HG02588 (cell line): ENCODE results near the gene NKAP.
"Not testable (repeated sequence)": the region's sequence is repeated elsewhere in the genome, so short reads cannot be mapped to it uniquely, and the experiment has no call there.

Source experiments
- ATAC-seq: cut with Tn5 transposase; IDR thresholded peaks from one replicate; pipeline ENCODE4 v1.9.1; 2021; ENCODE audit warnings: mild to moderate bottlenecking, moderate library complexity; ENCODE audit not compliant: unreplicated experiment

NKAP gene

DNA sequence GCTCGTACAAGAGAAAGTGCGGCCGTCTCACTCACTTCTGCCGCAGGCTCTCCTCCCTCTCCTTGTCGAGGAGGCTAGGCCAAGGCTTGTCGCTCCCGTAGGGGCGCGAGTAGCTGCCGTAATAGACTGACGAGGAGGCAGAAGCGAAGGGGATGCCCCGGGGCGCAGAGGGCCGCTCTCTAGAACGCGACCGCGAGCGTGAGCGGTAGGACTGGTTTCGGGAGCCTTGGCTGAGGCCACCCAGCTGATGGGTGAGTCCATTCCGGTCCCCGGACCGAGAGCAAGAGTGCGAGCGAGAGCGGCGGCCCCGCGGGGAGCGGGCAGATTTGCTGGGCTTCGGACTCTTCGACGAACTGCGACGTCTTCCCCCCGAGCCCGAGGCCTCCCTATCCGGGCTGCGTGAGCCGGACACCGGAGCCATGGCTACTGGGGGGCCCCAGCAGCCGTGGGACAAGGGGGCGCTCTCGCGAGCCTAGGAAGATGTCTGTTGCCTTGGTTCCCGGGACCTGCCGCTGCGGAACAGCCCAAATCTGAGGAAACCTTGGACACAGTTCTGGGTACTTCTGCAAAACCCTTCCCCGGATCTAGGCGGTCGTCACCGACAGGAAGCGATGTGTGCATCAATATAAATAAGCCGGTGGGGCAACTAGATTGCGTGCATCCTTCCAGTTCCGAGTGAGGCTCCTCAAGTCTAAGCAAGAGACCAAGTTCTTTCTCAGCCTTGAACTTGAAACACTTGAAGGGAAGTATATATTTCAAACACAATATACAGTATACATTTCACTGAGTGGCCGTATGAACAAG, at the start of gene NKAP:
TSS of gene NKAP (minus strand) at position 567 of the 804 bp plus-strand sequence. CDS start at position 421, 146 bp downstream.
- ATAC-seq, result peak; percentile 83

DNA sequence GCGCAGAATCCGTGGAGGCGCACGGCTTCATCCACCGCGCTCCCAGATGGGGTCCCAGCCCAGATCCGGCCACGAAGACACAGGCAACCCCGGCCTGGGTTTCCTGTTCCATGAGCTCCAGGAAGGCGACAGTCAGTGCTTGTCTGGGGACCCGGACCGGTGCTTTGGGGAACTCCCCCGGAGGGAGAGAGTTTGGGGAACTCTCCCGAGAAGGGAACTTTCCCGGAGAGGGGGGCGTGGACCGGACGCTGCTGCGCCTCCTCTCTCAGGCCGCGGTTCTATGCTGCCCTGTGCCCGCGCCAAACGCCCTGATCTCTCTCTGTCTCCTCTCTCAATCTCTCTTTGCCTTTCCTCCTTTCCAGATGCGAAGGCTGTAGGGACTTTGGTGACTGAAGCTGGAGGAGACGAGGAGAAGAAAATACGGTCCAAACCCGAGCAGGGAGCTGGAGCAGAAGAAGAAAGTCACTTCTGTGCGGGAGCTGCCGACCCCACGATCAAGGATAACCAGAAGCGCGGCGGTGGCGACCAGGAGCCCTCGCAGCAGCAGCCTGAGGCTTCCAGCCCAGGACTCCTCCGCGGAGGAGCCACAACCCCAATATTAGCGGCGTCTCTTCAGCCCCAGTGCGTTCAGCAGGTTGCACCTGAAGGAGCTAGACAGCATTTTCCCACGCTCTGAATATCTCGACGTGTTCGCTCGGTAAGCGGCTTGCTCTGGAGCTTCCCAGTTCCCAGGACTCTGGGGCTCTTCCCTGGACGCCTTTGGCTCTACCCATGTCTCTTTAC, 47.6 kb upstream of the NKAP start:
- no peak for ATAC-seq

DNA sequence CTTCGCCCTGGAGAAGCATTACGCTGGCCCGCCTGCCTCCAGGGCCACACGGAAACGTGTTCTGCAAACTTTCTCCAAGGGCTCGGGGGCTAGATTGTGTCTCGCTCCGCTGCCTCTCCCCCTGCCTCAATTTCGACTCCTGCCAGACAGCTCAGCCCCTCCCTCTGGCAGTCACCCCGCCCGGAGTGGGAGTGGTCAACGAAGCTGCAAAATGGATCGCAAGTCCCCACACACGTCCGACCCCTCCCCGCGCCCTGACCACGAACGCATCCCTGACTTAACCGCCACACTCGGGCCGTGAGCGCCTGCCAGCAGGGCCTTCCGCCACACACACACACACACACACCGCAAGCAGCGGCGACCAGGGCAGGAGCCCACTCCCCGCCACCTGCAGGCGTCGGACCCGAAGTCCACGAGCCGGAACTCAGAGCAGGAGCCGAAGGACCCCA, 47.0 kb upstream of the NKAP start:
- no peak for ATAC-seq

DNA sequence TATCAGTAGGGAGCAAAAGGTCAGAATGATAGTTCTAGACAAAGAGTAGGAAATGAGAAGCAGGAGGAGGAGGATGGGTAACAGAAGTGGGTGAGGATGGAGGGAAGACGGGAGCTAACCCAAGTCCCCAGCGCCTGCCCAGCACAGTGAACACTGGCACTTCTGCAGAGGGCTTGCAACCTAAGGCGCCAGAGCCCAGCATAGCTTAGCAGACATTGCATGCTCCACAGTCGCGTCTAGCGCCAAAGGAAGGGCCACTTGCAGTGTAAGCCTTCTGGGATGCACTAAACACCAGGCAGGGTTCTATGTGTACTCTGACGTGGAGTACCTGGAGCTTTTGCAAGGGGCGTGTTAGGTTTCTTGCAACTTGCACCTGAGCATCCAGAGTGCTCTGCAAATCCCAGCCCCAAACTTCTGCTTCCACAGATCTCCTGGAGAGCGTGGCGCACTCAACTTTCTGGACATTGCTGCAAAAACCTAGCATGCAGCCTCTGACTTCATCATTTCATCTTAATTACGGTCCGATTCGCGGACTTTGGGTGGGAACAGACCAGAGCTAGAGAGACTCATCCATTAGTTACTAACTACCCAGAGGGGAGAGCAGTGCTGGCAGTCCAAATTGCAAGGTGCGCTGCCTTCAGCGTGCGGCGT, 46.5 kb upstream of the NKAP start:
- no peak for ATAC-seq

DNA sequence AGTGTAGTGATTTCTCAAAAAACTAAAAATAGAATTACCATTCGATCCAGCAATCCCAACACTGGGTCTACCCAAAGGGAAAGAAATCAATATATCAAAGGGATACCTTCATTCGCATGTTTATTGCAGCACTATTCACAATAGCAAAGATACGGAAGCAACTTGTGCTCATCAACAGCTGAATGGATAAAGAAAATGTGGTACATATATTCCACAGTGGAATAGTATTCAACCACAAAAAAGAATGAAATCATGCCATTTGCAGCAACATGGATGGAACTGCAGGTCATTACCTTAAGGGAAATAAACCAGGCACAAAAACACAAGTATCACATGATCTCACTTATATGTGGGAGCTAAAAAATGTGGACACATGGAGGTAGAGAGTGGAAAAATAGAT, 42.7 kb upstream of the NKAP start:
- no peak for ATAC-seq

DNA sequence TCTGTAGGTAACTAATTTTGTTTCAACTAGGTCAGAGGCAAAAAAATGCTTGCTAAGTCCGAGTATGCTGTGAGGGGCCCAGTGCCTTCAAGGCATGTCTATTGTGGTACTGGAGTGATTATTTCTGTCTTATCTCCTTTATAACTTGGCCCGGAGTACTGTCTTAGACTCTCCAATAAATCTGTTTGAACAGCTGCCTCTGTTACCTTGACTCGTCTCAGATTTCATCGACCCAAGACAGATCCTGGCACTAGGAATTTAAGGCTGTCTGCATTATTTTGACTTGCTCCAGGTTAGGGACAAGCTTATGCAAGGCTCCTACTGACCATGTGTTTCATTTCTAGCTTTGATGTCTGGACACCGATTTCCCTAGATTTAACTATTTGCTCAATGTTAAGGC, 41.1 kb upstream of the NKAP start:
- ATAC-seq, result no peak

DNA sequence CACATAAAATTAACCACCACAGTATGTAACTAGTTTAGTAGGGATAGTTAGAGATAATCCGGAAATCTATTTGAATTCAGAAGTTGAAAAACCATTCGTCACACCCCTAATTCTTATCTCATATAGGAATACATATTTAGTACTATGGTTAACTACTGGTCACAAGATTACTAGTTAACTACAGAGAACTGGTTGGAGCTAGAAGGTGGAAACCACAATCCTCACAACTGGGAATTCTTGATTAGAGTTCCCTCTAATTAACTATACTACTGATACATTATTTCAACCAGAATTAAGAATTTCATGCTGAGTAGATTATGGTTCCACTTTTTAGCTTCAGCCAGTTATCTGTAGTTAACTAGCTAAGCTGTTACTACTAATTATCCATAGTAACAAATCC, 39.9 kb upstream of the NKAP start:
- ATAC-seq, result no peak

DNA sequence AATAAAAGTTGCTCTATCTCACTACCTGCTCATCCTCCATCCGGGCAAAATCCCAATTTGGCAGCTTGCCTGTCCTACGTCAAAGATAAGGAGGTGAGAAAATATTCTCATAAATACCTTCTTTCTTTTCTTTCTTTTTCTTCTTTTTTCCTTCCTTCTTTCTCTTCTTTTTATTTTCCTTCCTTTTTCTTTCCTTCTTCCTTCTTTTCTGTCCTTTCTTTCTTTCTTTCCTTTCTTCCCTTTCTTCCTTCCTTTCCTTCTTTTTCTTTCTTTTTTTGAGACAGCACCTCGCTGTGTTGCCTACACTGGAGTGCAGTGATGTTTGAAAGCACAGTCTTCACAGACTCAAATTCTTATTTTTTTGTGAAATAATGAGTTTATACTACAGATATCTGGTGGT, 38.6 kb upstream of the NKAP start:
- ATAC-seq, result no peak

DNA sequence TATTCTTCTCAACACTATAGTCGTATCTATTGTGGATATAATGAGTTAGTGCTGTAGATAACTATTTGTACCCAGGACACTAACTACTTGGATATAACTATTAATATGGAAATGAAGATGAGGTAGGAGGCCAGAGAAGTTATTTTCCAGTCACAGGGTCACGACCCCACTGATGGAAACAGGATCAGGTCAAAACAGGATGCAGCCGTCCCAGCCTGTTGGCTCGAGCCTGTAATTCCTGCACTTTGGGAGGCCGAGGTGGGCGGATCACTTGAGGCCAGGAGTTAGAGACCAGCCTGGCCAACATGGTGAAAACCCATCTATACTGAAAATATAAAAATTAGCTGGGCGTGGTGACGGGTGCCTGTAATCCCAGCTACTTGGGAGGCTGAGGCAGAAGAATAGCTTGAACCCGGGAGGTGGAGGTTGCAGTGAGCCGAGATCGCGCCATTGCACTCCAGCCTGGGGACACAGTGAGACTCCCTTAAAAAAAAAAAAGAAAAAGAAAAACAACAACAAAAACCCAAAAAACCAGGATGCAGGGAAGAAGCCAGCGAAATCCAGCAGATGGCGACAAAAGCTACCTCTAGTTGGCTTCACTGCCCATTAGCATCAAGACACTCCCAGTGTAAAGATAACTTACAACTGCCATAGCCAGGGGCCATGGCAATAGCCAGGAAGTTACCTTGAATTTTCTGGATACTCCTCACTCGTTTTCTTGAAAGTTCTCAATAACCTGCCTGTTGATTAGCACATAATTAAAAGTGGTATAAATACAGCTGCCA, 37.9 kb upstream of the NKAP start:
- ATAC-seq, result no peak

DNA sequence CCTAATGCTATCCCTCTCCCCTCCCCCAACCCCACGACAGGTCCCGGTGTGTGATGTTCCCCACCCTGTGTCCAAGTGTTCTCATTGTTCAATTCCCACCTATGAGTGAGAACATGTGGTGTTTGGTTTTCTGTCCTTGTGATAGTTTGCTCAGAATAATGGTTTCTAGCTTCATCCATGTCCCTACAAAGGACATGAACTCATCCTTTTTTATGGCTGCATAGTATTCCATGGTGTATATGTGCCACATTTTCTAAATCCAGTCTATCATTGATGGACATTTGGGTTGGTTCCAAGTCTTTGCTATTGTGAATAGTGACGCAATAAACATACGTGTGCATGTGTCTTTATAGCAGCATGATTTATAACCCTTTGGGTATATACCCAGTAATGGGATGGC, 33.6 kb upstream of the NKAP start:
- not testable (repeated sequence) for ATAC-seq

DNA sequence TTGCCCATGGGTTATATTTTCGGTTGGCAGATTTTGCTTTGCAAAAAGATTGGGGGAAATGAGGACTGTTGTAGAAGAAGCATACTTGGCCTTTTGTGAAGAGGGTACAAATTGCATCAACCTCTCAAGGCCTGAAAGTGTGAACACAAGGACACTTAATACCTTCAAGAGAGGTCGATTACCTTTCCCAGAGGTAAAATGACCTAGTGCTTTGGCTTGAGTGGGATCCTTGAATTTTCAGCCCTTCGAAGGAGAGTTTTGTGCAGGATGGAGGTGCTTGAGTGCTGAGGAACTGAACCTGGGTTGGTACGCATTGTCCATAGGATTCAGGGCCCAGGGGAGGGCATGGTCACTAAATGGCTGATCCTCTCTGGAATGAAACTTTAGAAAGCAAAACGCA, 27.6 kb upstream of the NKAP start:
- ATAC-seq, result no peak

DNA sequence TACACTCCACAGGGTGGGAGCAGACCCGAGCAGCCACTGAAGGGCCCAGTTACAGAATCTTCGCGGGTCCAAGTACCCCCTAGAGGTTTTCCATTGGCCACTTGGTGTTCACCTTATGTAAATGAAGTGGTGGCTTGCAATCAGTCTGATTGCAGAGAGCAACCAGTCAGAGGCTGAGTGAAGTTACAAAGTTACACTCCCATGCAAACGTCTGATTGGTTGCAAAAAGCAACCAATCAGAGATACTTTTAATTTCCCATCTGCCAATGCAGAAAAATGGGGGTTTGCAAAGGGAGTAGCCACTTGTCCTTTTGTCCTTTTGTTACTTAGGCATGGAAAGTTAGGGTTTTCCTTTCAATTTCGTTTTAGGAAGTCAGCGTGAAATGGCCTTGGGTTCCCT, 27.0 kb upstream of the NKAP start:
- ATAC-seq, result no peak

DNA sequence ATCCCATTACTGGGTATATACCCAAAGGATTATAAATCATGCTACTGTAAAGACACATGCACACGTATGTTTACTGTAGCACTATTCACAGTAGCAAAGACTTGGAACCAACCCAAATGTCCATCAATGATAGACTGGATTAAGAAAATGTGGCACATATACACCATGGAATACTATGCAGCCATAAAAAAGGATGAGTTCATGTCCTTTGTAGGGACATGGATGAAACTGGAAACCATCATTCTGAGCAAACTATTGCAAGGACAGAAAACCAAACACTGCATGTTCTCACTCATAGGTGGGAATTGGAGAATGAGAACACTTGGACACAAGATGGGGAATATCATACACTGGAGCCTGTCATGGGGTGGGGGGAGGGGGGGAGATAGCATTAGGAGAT, 23.3 kb upstream of the NKAP start:
- ATAC-seq, result not testable (repeated sequence)

DNA sequence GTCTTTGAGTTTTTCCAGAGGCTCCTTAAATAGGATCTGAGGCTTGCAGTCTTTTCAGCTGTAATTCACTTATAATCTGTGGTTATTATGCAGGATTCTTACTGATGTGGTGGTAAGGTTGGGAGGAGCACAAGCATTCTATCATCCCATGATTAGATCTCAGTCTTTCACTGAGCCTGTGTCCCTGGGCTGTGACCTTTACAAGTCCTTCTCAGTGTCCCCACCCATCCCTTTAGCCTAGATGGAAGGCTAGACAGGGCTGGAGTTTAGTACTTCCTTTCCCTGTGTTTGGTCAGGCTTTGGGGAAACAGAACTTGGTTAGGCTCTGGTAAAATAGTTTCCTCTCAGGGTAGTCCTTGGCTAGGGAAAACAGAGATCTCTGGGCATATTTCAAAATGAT, 17.1 kb upstream of the NKAP start:
- no peak for ATAC-seq

DNA sequence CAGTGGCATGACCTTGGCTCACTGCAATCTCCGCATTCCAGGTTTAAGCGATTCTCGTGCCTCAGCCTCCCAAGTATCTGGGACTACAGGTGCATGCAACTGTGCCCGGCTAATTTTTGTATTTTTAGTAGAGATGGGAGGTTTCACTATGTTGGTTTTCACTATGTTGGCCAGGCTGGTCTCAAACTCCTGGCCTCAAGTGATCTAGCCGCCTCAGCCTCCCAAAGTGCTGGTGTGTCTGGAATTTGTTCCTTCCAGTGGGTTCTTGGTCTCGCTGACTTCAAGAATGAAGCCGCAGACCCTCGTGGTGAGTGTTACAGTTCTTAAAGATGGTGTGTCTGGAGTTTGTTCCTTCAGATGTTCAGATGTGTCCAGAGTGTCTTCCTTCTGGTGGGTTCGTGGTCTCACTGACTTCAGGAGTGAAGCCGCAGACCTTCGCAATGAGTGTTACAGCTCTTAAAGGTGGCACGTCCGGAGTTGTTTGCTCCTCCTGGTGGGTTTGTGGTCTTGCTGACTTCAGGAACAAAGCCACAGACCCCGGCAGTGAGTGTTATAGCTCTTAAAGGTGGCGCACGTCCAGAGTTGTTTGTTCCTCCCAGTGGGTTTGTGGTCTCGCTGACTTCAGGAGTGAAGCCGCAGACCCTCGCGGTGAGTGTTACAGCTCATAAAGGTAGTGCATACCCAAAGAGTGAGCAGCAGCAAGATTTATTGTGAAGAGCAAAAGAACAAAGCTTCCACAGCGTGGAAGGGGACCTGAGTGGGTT, 12.4 kb upstream of the NKAP start:
- not testable (repeated sequence) for ATAC-seq

DNA sequence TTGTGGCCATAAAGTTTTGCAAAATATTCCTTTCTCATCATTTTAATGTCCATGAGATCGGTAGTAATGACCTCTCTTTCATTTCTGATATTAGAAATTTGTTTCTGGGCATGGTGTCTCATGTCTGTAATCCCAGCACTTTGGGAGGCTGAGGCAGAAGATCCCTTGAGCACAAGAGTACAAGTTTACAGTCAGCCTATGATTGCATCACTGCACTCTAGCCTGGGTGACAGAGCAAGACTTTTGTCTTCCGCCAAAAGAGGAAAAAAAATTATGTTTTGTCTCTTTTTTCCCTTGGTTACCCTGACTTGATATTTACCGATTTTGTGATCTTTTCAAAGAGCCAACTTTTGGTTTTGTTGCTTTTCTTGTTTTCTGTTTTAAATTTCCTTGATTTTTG, 10.8 kb upstream of the NKAP start:
- no peak for ATAC-seq

DNA sequence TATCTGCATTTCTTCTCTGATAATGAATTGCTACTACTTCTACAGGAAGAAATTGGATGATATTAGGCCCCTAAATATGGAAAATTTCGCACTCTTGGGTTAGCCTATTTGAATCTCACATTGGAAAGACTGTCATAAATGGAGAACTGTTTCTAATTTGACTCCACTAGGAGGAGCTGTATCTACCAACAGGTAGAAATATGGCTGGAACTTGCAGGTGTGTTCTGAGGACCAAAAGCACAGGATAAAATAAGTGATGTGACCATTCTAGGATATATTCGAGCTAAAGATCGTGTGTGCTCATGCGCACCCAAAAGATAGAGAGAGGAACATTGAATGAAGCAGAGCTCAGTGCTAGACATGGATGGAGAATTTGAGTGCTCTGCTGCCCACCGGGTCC, 4.8 kb upstream of the NKAP start:
- ATAC-seq, result no peak

DNA sequence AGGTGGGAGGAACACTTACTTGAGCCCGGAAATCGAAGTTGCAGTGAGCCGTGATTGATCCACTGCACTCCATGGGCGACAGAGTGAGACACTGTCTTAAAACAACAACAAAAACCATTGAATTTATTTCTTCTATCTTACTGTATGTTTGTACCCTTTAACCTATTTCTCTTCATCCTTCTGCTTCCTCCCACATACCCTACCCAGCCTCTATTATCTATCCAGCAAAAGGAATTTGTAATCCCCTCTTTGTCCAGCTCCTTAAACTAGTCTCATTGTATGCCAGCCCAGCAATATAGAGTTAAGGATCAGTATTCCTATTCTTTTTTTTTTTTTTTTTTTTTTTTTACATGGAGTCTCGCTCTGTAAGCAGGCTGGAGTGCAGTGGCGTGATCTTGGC, 1.9 kb upstream of the NKAP start:
- no peak for ATAC-seq

DNA sequence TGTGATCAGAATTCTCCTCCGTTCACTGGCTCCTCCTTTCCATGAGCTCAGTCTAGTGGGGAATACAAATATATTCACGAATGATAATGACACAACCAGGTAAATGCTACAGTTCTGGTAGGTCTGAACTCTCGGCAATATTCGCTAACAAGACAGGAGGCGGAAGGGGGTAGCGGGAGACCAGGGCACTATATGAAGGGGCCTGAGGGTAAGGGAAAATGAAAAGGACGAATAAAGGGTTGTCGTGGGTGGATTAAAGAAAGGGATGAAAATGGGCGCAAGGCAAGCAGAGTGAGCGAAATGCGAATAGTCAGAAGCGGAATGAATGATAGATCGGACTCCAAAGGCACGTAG, 743 bp downstream of the NKAP start:
- peak; percentile 12 for ATAC-seq

DNA sequence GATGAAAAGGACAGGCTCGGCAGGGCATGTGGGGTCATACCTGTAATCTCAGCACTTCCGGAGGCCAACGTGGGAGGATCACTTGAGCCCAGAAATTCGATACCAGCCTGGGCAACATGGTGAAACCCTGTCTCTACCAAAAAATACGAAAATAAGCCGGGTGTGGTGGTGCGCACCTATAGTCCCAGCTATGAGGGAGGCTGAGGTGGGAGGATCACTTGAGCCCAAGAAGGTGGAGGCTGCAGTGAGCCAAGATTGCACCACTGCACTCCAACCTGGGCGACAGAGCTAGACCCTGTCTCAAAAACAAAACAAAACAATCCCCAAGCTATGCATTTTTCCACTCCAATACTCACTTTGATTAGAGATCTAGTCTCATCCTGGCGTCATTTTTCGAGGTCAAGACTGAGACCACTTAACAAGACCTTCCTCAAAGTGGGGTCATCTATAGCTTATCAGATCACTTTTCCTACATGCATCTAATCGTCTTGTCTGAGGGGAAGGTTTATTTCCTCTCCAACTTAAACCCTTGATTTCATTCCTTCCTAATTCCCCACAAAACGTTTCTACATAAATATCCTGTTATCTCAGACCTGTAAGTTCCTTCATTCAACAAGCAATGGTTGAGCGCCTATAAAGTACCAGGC, 1.3 kb downstream of the NKAP start:
- ATAC-seq, result no peak
